SU-DHL-6 (cell line): Measurements from ENCODE around the gene RGL2.

Experiments used
- CTCF ChIP-seq: fragments of 200-600 bp; sonication (generic); IDR thresholded peaks from one replicate; pipeline ENCODE4 v1.5.1; 2017; ENCODE audit warnings: antibody characterized with exemption, mild to moderate bottlenecking, low read length, moderate library complexity; ENCODE audit not compliant: insufficient read depth, poor library complexity, severe bottlenecking
- EZH2phosphoT487 ChIP-seq: fragments of 200-600 bp; sonication (generic), shearing (Covaris generic); conservative IDR thresholded peaks from 2 replicates; pipeline ENCODE4 v1.6.1; 2018; ENCODE audit warnings: mild to moderate bottlenecking, antibody characterized with exemption, low read length, moderate library complexity, mixed read lengths

DNA sequence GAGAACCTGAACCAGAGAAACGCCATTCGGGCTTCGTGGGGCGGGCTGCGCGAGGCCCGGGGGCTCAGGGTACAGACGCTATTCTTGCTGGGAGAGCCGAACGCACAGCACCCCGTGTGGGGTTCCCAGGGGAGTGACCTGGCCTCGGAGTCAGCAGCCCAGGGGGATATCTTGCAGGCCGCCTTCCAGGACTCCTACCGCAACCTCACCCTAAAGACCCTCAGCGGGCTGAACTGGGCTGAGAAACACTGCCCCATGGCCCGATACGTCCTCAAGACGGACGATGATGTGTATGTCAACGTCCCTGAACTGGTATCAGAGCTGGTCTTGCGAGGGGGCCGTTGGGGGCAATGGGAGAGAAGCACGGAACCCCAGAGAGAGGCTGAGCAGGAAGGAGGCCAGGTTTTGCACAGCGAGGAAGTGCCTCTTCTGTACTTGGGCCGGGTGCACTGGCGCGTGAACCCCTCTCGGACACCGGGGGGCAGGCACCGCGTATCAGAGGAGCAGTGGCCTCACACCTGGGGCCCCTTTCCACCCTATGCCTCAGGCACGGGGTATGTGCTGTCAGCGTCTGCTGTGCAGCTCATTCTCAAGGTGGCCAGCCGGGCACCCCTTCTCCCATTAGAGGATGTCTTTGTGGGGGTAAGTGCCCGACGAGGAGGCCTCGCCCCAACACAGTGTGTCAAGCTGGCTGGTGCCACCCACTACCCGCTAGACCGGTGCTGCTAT is 20.9 kb downstream of the RGL2 start:
- TF ChIP-seq CTCF (no peak), EZH2phosphoT487 (no peak)
